HG03442 (cell line): Measurements from ENCODE around the gene PPME1.
"Not testable (repeated sequence)": the region's sequence is repeated elsewhere in the genome, so short reads cannot be mapped to it uniquely, and the experiment has no call there.

Experiments
- ATAC-seq: cut with Tn5 transposase; IDR thresholded peaks from one replicate; pipeline ENCODE4 v1.9.1; 2021; ENCODE audit warnings: mild to moderate bottlenecking, moderate library complexity; ENCODE audit not compliant: unreplicated experiment

The PPME1 gene

GRCh38 chr11:74170694-74171629, at the start of gene PPME1, which contains the start of gene C2CD3:
PPME1 (plus strand) TSS chr11:74171289; CDS start chr11:74171422, 133 bp downstream.
C2CD3 (minus strand) TSS chr11:74171002; CDS start chr11:74170792, 210 bp downstream.
- ATAC-seq: peak; percentile 90

- no peak for ATAC-seq
Observed at GRCh38 chr11:74121804-74122203, 49.3 kb upstream of the PPME1 start.

- no peak for ATAC-seq
Observed at GRCh38 chr11:74123008-74123448, 48.1 kb upstream of the PPME1 start.

GRCh38 chr11:74129121-74129520, 42.0 kb upstream of the PPME1 start:
- ATAC-seq: not testable (repeated sequence)

GRCh38 chr11:74132833-74133232, 38.3 kb upstream of the PPME1 start:
- ATAC-seq: no peak

GRCh38 chr11:74133436-74133835, 37.7 kb upstream of the PPME1 start:
- no peak for ATAC-seq

GRCh38 chr11:74134661-74135060, 36.4 kb upstream of the PPME1 start:
- ATAC-seq: no peak

GRCh38 chr11:74135127-74135840, 35.8 kb upstream of the PPME1 start:
- no peak for ATAC-seq

GRCh38 chr11:74138021-74138420, 33.1 kb upstream of the PPME1 start:
- ATAC-seq: no peak

- ATAC-seq: no peak
Observed at GRCh38 chr11:74138572-74138971, 32.5 kb upstream of the PPME1 start.

- ATAC-seq: no peak
Observed at GRCh38 chr11:74139151-74139918, 31.8 kb upstream of the PPME1 start.

- not testable (repeated sequence) for ATAC-seq
Observed at GRCh38 chr11:74139919-74140431, 31.1 kb upstream of the PPME1 start.

- ATAC-seq: no peak
Observed at GRCh38 chr11:74141241-74141695, 29.8 kb upstream of the PPME1 start.

GRCh38 chr11:74141908-74142307, 29.2 kb upstream of the PPME1 start:
- no peak for ATAC-seq

- no peak for ATAC-seq
Observed at GRCh38 chr11:74142624-74143023, 28.5 kb upstream of the PPME1 start.

GRCh38 chr11:74144592-74144991, 26.5 kb upstream of the PPME1 start:
- no peak for ATAC-seq

- no peak for ATAC-seq
Observed at GRCh38 chr11:74147199-74147929, 23.7 kb upstream of the PPME1 start.

- ATAC-seq: no peak
Observed at GRCh38 chr11:74153224-74153623, 17.9 kb upstream of the PPME1 start.

GRCh38 chr11:74154620-74155281, 16.3 kb upstream of the PPME1 start:
- ATAC-seq: no peak
